Left renal cortex interstitium (tissue), 4 donors: ENCODE results near the gene SLC39A8. TPM values are rescaled to one million over a fixed set of nuclear protein-coding genes. Genes with fewer than 3 reads are reported as not detected.

Source experiments
- DNase-seq, 4 donors: peaks; one replicate each; pipeline ENCODE4 v3.0.0-alpha.2; 2013; ENCODE audit warnings: low read depth in 4 of 4, low spot score in 2 of 4, missing footprints in 1 of 4
- polyA plus RNA-seq, 4 donors: library from polyadenylated mRNA; unstranded; fragments of 120-200 nt; gene quantifications; one replicate each; pipeline ENCODE4 v1.2.1, GENCODE V29; 2013; ENCODE audit not compliant: insufficient read length in 4 of 4

Gene SLC39A8
- polyA plus RNA-seq, 4 donors = 18.6 to 23.5 (median 22.4) TPM

- DNase-seq = no peak
Observed at GRCh38 chr4:102342404-102343074, 2.7 kb downstream of the SLC39A8 start.

- no peak for DNase-seq
Observed at GRCh38 chr4:102341201-102341600, 4.1 kb downstream of the SLC39A8 start.

DNA sequence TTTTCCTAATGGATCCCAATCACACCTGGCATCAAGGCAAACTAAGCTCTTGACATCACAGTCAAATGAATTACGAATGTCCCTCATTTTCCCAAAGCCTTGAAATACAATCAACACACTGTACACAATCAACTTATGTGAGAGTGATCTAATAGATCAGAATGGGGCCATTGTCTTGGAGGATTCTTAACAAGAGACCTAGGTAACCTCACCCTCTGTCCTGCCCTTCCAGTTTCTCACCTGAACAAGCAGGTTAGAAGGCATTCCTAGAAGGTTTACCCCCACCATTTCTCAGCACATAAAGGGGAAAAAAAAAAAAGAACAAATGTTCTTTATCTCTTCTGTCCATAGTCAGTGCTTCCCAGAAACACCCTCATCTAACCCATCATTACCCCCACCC lies 6.3 kb downstream of the SLC39A8 start:
- DNase-seq = no peak

DNA sequence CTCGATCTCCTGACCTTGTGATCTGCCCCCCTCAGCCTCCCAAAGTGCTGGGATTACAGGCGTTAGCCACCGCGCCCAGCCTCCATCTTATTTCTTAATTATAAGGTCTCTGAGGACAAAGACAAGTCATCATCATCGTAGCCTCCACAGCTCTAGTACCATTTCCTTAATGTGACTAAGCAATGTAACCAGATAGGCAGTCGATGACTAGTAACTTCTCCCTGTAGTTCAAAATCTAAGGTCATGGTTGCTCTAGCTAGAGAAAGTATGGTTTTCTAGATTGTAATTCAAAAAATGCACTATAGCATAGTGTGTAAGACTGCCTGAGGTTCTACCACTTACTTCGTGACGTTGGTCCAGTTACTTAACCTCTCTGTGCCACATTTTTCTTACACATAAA lies 6.9 kb downstream of the SLC39A8 start:
- DNase-seq = no peak

DNA sequence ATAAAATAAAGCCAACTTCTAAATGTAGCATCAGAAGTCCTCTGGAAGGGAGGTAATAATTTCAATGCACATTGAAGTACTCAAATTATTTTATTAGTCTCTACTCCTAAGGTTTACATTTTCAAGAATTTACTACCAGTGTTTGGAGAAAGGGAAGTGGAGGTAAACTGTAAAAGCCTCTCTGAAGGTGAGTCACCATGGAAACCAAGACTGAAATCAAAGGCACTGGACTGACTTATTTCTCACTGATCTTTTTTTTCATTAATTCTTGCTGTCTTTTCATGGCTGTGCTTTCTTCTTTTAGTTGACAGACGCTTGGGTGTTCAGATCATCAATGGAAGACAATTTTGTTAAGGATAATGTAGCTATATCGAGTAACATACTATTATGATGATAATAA lies 9.7 kb downstream of the SLC39A8 start:
- no peak for DNase-seq

- DNase-seq = no peak
Observed at GRCh38 chr4:102334624-102335023, 10.7 kb downstream of the SLC39A8 start.

DNA sequence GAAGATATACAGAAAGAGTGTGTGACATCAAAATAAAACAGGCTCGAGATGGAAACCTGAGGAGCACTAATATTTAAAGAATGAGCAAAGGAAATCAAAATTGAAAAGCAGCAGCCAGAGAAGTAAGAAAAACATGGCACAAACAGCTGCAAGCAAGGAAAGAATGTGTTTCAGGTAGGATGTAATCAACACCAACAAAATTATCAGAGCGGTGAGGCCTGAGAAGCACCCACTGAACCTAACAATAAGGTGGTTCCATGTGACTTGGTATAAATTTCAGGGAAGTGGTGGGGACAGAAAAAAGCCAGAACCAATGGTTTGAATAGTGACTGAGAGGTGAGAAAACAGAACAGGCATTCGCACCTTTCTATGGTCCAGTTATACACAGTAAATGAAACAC lies 11.5 kb downstream of the SLC39A8 start:
- no peak for DNase-seq

DNA sequence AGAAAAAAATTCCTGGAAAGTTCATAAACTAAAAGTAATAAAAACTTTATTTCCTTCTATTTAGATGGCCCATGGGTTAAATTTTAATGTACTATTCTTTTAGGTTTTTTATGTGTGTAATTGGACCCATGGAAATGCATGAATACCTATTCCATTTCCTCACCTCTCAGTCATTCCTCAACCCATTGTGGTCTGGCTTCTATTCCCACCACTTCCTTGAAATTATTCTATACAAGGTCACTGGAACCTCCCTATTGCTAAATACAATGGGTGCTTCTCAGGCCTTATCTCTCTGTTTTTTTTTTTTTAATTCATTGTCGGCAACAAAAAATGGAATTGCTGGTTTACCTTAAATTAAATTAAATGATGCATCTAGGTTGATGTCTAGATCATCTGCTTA lies 17.2 kb downstream of the SLC39A8 start:
- DNase-seq = no peak

DNA sequence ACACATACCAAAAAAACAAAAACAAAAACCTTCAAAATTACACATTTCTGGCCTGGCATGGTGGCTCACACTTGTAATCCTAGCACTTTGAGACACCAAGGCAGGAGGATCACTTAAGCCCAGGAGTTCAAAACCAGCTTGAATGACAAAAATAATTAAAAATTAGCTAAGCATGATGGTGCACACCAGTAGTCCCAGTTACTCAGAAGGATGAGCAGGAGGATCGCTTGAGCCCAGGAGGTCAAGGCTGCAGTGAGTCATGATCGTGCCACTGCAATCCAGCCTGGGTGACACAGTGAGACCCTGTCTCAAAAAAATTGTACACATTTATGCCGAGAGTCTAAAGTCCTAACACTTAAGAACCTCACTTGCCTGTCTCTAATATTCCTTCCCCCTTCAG lies 18.3 kb downstream of the SLC39A8 start:
- DNase-seq = no peak

DNA sequence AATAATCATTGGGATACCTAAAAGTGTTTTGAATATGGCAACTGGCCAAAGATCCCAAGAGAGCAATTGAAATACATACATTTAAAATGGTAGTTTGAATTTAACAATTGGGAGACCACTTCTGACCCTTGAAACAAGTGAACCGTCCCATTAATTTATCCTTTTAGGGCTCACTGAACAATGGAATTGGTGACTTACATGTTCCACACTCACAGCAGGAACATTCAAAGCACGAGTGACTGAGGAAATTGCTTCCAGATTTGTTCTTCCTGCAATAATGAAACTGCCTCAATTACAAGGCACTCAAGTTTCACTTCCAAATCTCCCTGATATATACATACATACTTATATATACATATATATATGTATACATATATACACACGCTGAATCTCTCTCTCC lies 20.6 kb downstream of the SLC39A8 start:
- DNase-seq = no peak

- DNase-seq = no peak
Observed at GRCh38 chr4:102322736-102323135, 22.5 kb downstream of the SLC39A8 start.

GRCh38 chr4:102321260-102321995 lies 23.9 kb downstream of the SLC39A8 start:
- DNase-seq = no peak

- no peak for DNase-seq
Observed at GRCh38 chr4:102319594-102319993, 25.7 kb downstream of the SLC39A8 start.

DNA sequence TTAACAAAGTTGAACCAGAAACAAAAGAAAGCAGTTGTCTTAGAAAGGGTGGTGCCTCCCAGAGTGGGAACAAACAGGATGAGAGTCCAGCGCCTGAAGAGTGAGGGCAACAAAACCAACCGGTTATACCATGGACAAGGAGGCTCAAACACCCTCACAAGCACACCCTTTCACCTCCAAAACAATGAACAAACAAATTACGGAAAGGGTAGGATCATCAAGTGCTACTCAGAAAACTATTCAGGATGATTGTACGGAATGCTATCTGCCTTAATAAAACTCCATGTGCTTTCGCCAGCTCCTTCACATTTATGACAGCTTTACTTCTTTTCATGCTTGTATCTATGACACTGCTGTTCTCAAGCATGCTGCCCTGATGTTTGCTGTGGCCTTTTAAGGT lies 26.8 kb downstream of the SLC39A8 start:
- no peak for DNase-seq

- DNase-seq = no peak
Observed at GRCh38 chr4:102318105-102318504, 27.2 kb downstream of the SLC39A8 start.

GRCh38 chr4:102317459-102317858 lies 27.8 kb downstream of the SLC39A8 start:
- DNase-seq = no peak

GRCh38 chr4:102316585-102316984 lies 28.7 kb downstream of the SLC39A8 start:
- DNase-seq = no peak

GRCh38 chr4:102315532-102315931 lies 29.8 kb downstream of the SLC39A8 start:
- DNase-seq = no peak

DNA sequence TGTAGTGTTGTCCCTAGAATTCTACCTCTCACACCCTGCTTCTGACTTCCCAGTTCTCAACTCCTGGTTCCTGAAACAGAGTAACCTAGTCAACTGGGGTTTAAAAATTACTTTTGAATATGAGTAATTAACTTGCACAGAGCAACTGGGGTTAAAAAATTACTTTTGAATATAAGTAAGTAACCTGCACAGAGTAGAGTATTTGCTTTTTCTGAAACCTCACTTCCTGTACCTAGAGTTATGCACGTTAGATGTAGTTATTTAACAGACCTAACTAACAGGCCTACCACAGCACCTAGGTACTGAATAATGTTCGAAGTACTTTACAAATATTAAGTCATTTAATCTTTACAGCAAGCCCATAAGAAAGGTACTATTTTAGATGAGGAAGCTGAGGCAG lies 32.9 kb downstream of the SLC39A8 start:
- no peak for DNase-seq

DNA sequence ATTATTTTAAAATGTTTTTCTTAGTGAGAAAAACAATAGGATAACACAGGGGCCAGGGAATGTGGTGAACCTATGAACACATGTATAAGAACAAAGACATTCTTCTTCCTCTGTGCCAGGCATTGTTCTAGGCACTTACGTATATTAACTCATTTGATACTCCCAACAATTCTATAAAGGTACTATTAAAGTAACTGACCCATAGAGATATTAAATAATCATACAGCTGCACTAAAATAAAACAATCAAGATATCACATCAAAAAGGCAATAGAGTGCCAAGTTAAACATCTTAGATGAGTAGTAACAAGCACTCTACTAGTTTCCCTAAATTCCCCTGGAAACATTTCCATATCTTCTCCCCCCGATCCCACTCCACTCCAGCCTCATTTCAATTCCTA lies 33.4 kb downstream of the SLC39A8 start:
- no peak for DNase-seq

DNA sequence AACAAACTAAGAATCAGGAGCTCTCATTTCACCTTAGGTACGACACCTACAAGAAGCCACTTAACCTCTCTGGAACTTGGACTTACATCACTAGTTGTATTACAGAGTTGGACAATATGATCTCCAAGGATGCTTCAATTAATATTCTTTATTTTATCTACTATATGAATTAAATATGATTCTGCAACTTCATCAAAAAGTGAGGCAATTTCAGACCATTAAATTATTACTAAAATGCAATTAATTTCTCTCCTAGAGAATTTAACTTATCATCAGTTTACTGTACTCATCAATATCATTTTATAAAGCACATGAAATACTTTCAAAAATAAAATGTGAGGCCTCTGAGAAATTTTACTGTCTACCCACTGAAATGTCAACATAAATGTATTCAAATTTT lies 33.9 kb downstream of the SLC39A8 start:
- no peak for DNase-seq

- no peak for DNase-seq
Observed at GRCh38 chr4:102308032-102308799, 37.1 kb downstream of the SLC39A8 start.
